HepG2 (cell line): Measurements from ENCODE around the gene ZFP69. TPM values are rescaled to one million over a fixed set of nuclear protein-coding genes. Genes with fewer than 3 reads are reported as not detected.

ENCODE experiments used
- BATF2 ChIP-seq: sonication (generic); formaldehyde crosslinking; IDR thresholded peaks from 2 replicates; pipeline ENCODE4 v1.8.0; 2022; ENCODE audit warnings: mild to moderate bottlenecking, missing genetic modification reagents, moderate library complexity
- CERS6 ChIP-seq: sonication (generic); formaldehyde crosslinking; IDR thresholded peaks from 2 replicates; pipeline ENCODE4 v1.5.0; 2020; ENCODE audit warnings: missing genetic modification reagents
- EZH2 ChIP-seq: conservative IDR thresholded peaks from 2 replicates; pipeline ENCODE4 v1.6.1; 2012; ENCODE audit warnings: mild to moderate bottlenecking, low read depth, low read length, moderate library complexity
- FOXA3 ChIP-seq: IDR thresholded peaks from 2 replicates; pipeline ENCODE4 v1.6.1; 2016; ENCODE audit warnings: missing genetic modification reagents, missing compliant biosample characterization
- HNRNPH1 ChIP-seq: fragments of 200-400 bp; formaldehyde crosslinking; optimal IDR thresholded peaks from 2 replicates; pipeline ENCODE3; 2017; ENCODE audit warnings: mild to moderate bottlenecking, low read depth, low read length
- MXI1 ChIP-seq: IDR thresholded peaks from 3 replicates; pipeline ENCODE4 v1.6.1; 2012; ENCODE audit warnings: low read depth, low read length, inconsistent platforms, borderline replicate concordance
- MYPOP ChIP-seq: sonication (generic); formaldehyde crosslinking; IDR thresholded peaks from 2 replicates; pipeline ENCODE4 v1.8.1; 2023; ENCODE audit warnings: mild to moderate bottlenecking, moderate library complexity, missing genetic modification reagents
- MZF1 ChIP-seq: sonication (generic); formaldehyde crosslinking; IDR thresholded peaks from 2 replicates; pipeline ENCODE4 v1.8.1; 2023; ENCODE audit warnings: mild to moderate bottlenecking, missing genetic modification reagents, borderline replicate concordance
- NR1H2 ChIP-seq: sonication (generic); formaldehyde crosslinking; IDR thresholded peaks from 2 replicates; pipeline ENCODE4 v1.8.1; 2022; ENCODE audit warnings: low read depth, missing genetic modification reagents, borderline replicate concordance
- NR2F1 ChIP-seq, 2 experiments: fragments of 450-650 bp in 1 of 2; formaldehyde crosslinking in 1 of 2; IDR thresholded peaks; 2 replicates each; pipeline versions ENCODE4 v1.5.0 to v1.6.1; 2016 to 2020; ENCODE audit warnings: mild to moderate bottlenecking in 1 of 2, missing compliant biosample characterization in 1 of 2, missing genetic modification reagents in 1 of 2, moderate library complexity in 1 of 2
- SMAD9 ChIP-seq: sonication (generic); formaldehyde crosslinking; IDR thresholded peaks from 2 replicates; pipeline ENCODE4 v1.5.1; 2020; ENCODE audit warnings: mild to moderate bottlenecking, missing genetic modification reagents
- SP2 ChIP-seq: sonication (generic); formaldehyde crosslinking; IDR thresholded peaks from 2 replicates; pipeline ENCODE4 v1.5.1; 2020; ENCODE audit warnings: mild to moderate bottlenecking, missing genetic modification reagents
- ZBTB33 ChIP-seq: sonication (generic); formaldehyde crosslinking; IDR thresholded peaks from 2 replicates; pipeline ENCODE4 v1.4.0; 2020; ENCODE audit warnings: missing genetic modification reagents
- ZNF264 ChIP-seq: sonication (generic); formaldehyde crosslinking; IDR thresholded peaks from 2 replicates; pipeline ENCODE4 v1.4.0; 2020; ENCODE audit warnings: missing genetic modification reagents
- ZNF576 ChIP-seq: sonication (generic); formaldehyde crosslinking; IDR thresholded peaks from 2 replicates; pipeline ENCODE4 v1.4.0; 2020; ENCODE audit warnings: mild to moderate bottlenecking, missing genetic modification reagents
- ZSCAN5A ChIP-seq: sonication (generic); formaldehyde crosslinking; IDR thresholded peaks from 2 replicates; pipeline ENCODE4 v1.8.0; 2022; ENCODE audit warnings: mild to moderate bottlenecking, missing genetic modification reagents, borderline replicate concordance
- polyA plus RNA-seq, 8 experiments: library from polyadenylated mRNA; depleted of rRNA in 3 of 8; stranded (reverse) in 7 of 8; unstranded in 1 of 8; fragments of >200 nt; fragmentation: Illumina TruSeq in 4 of 8; extraction: Trizol in 4 of 8; gene quantifications; 2 replicates each; pipeline versions ENCODE4 v1.2.1 to v1.2.3, GENCODE V29; 2011 to 2016; ENCODE audit warnings: low read depth in 4 of 8, missing spikeins in 1 of 8, mixed read lengths in 1 of 8; ENCODE audit not compliant: insufficient read depth in 1 of 8
- total RNA-seq, 5 experiments: library from RNA; depleted of rRNA; stranded (reverse); fragments of >200 nt; fragmentation: Illumina TruSeq; extraction: Trizol; gene quantifications; 2 replicates each; pipeline ENCODE4 v1.2.3, GENCODE V29; 2016; ENCODE audit warnings: low read depth in 1 of 5
- TF ChIP-seq, protein P1 (sequence below): sonication (generic); formaldehyde crosslinking; IDR thresholded peaks from 2 replicates; pipeline ENCODE4 v1.5.1; 2020; ENCODE audit warnings: mild to moderate bottlenecking, missing genetic modification reagents, borderline replicate concordance

ZFP69 gene
- total and polyA plus RNA-seq, 2 of the 13 experiments (the other 11 are each of a cell fraction or from before 2014, with no cell fraction given) = 2.6 to 5.6 TPM

DNA sequence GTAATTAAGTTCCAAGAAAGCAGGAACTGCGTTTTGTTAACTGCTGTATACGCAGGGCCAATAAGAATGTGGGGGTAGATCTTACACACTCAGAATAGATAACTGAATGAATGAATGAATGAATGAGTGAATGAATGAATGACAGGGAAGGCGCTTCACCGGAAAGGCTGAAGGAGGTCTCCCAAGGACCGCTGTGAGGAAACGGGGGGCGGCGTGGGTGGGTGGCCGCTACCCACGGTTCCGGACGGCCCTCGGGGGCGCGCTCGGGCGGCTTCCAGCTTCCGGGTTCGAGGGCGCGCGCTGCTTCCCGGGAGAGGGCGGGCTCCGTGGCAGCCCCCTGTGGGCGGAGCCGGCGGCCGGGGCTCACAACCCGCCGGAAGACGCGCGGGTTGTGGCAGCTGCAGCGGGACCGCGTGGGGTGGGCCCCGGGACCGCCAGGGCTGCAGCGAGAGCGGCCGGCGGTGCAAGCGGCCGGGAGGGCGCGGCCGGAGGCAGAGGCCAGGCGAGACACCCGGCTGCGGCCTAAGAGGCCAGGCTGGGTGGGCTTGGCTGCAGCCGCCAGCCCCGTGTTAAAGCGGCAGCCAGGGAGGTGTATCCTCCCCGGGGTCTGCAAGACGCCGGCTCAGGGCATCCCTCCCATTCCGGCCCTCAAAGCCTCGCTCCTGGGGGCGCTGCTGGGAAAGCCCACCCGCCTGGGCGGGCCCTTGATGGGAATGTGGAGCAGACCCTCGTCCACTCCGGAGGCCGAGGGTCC, at the start of gene ZFP69 (continued):
- TF ChIP-seq HNRNPH1 = no peak
- TF ChIP-seq MZF1 = no peak
- 0 out of 2 replicates have a peak, but pooled peaks have one; percentile 10 for TF ChIP-seq MYPOP (CRISPR knock-in tag)
- TF ChIP-seq NR1H2 (CRISPR knock-in tag) = no peak
- TF ChIP-seq ZNF576 = no peak
- no peak for TF ChIP-seq CERS6 (CRISPR knock-in tag)
- TF ChIP-seq SMAD9 (CRISPR knock-in tag) = no peak
- no peak for TF ChIP-seq NR2F1 (CRISPR knock-in tag; IDR thresholded peaks at IDR 0.05)
- no peak for TF ChIP-seq SP2 (CRISPR knock-in tag)
- TF ChIP-seq ZSCAN5A (CRISPR knock-in tag) = no peak
- no peak for TF ChIP-seq EZH2
- peak; percentile 32; the same call in 1 of the 3 replicates for TF ChIP-seq MXI1
- TF ChIP-seq ZNF264 (CRISPR knock-in tag) = no peak
- 0 out of 2 replicates have a peak, but pooled peaks have one; percentile 15 for TF ChIP-seq FOXA3
- TF ChIP-seq, protein P1, sequence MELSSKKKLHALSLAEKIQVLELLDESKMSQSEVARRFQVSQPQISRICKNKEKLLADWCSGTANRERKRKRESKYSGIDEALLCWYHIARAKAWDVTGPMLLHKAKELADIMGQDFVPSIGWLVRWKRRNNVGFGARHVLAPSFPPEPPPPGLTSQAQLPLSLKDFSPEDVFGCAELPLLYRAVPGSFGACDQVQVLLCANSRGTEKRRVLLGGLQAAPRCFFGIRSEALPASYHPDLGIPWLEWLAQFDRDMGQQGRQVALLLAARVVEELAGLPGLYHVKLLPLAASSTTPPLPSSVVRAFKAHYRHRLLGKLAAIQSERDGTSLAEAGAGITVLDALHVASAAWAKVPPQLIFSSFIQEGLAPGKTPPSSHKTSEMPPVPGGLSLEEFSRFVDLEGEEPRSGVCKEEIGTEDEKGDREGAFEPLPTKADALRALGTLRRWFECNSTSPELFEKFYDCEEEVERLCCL (CRISPR knock-in tag) = 0 out of 2 replicates have a peak, but pooled peaks have one; percentile 49
- no peak for TF ChIP-seq ZBTB33 (CRISPR knock-in tag)
- TF ChIP-seq BATF2 (CRISPR knock-in tag) = no peak
